ENCODE measurements around the gene SCGB1D1. TPM values are rescaled to one million over a fixed set of nuclear protein-coding genes. Genes with fewer than 3 reads are reported as not detected.

SCGB1D1 gene
- total RNA-seq = not detected in 2 replicates

DNA sequence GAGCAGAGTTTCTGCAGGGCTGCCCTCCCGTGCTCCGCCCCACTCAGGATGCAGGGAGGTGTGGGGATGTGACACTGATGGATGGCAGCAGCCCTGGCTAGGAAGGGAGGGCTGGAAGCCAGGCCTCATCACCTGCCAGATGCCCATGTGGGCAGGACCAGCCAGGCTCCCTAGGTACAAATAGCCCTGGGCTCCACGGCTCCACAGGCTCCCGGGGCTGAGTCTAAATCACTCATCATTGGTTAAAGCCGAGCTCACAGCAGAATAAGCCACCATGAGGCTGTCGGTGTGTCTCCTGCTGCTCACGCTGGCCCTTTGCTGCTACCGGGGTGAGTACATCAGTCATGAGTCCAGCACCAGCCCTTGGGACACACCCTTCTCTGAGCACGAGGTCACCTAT lies at the start of gene SCGB1D1:
TSS of gene SCGB1D1 (plus strand) at position 206 of the 400 bp plus-strand sequence. CDS start at position 275, 69 bp downstream.

DNA sequence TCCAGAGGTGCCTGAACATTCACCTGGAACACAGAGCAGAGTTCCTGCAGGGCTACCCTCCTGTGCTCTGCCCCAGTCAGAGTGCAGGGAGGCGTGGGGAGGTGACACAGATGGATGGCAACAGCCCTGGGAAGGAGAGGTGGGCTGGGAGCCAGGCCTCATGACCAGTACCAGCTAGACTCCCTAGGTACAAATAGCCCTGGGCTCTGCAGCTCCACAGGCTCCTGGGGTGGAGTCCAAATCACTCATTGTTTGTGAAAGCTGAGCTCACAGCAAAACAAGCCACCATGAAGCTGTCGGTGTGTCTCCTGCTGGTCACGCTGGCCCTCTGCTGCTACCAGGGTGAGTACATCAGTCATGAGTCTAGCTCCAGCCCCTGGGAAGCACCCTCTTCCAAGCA lies 52.0 kb downstream of the SCGB1D1 start, which contains the start of gene SCGB1D2:
TSS of gene SCGB1D2 (plus strand) at position 219 of the 400 bp plus-strand sequence. CDS start at position 288, 69 bp downstream.

Other genes starting within 250 kb of the SCGB1D1 start
- gene BEST1, start 239.9 kb upstream of the SCGB1D1 start, total RNA-seq = 0.11 and 1.4 TPM in 2 replicates
- 407 and 508 TPM in 2 replicates for gene FTH1, start 222.6 kb upstream of the SCGB1D1 start, total RNA-seq
- gene INCENP, start 66.2 kb upstream of the SCGB1D1 start, total RNA-seq = 19.2 and 38.0 TPM in 2 replicates
- not detected in 2 replicates for gene SCGB2A1, start 18.5 kb downstream of the SCGB1D1 start, total RNA-seq
- not detected in 2 replicates for gene SCGB1D2, start 52.0 kb downstream of the SCGB1D1 start, total RNA-seq
- gene SCGB2A2, start 79.9 kb downstream of the SCGB1D1 start, total RNA-seq = not detected in 2 replicates
- gene SCGB1D4, start 108.9 kb downstream of the SCGB1D1 start, total RNA-seq = not detected in 2 replicates
- gene ASRGL1, start 147.2 kb downstream of the SCGB1D1 start, total RNA-seq = 0.19 TPM in 1 of 2 replicates, not detected in the other
- not detected in 2 replicates for gene SCGB1A1, start 228.8 kb downstream of the SCGB1D1 start, total RNA-seq

Measured in hair follicular keratinocyte (primary cell).